Measurements from ENCODE around the gene AXIN2.

AXIN2 gene

GRCh38 chr17:65498816-65499215 is 62.6 kb downstream of the AXIN2 start:
- no peak overlapping the region for H3K27ac ChIP-seq
- H3K36me3 ChIP-seq (ENCODE audit: insufficient read depth, low read length): no peaks in the 10 kb centered on the region
- DNase-seq (ENCODE audit: low read depth, low spot score): no peak
- no peak overlapping the region for H3K4me3 ChIP-seq
- no peak overlapping the region for H3K9ac ChIP-seq (ENCODE audit: insufficient read length)
- no peak for TF ChIP-seq POLR2AphosphoS5 (IDR thresholded peaks at IDR 0.05; ENCODE audit: borderline replicate concordance, low read depth, low read length)
- TF ChIP-seq EZH2 (IDR thresholded peaks at IDR 0.05): no peak
- no peaks in the 10 kb centered on the region for H3K9me3 ChIP-seq (ENCODE audit: low read depth, low read length)

DNA sequence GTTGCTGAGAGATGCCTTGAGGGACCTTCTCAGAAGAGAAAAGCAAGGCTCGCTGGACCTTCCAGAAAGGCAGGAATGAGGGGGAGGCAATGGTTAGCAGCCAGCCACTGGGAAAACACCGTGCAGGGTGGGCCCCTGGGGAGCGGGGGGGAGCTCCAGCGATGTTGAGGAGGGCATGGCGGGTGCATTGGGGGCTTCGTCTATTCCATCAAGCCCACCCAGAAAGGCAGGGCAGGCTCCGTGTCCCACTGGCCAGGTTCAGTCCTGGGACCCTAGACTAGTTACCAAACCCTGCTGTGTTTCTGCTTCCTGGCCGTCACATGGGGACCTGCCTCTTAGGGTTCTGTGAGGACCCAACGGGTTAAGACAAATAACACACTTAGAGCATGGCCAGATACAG is 64.6 kb downstream of the AXIN2 start:
- Histone ChIP-seq H3K4me3 (no peak overlapping the region), H3K27ac (no peak overlapping the region), H3K9ac (ENCODE audit: insufficient read length) (no peak overlapping the region), H3K9me3 (ENCODE audit: low read depth, low read length) (no peaks in the 10 kb centered on the region), H3K36me3 (ENCODE audit: insufficient read depth, low read length) (no peaks in the 10 kb centered on the region)
- TF ChIP-seq FOXP2 (optimal IDR thresholded peaks at IDR 0.05; ENCODE audit: control extremely low read depth, extremely low read length, insufficient read depth) (no peak), POLR2AphosphoS5 (IDR thresholded peaks at IDR 0.05; ENCODE audit: borderline replicate concordance, low read depth, low read length) (no peak), EZH2 (IDR thresholded peaks at IDR 0.05) (no peak)
- DNase-seq (ENCODE audit: low read depth, low spot score): no peak

DNA sequence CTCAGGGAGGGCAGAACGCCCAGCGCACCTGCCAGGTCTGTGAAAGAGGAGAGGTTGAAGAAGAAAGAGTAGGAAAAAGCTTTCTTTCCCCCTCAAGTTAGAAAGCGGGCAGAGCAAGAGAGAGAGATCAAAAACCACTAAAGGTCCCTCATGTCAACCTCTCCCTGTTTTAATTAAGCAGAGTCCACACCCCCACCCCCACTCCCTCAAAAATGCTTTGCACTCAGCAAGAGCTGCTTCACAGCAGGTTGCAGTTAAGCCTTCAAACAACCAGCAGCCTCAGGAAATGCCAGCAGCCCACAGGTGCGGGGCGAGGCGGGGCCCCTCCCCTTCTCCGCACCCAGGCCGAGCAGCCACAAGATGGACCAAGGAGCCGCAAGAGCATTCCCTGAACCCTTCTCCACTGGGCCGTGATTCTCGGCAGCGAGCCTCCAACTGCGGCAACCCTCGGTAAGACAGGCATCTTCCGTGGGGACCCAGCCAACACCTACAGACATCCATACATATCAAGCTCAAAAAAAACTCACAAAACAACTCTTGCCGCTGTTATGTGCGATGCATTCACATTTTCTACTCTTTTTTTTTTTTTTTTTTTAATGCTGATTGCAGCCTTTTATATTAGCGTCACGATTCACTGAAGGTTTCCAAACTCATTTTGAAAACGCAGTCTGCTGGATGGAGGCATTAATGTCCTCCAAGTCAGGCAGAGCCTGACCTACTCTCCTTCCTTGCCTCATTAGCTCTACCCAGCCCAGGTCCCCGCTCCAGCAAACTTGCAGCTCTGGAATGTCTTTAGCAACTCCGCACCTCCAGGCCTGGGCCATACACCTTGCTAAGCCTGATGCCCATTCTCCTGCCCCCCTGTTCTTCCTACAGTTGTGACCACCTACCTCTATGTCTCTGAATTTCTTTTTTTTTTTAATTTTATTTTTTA is 66.1 kb downstream of the AXIN2 start:
- Histone ChIP-seq H3K27ac (no peak overlapping the region), H3K36me3 (ENCODE audit: insufficient read depth, low read length) (no peaks in the 10 kb centered on the region), H3K9me3 (ENCODE audit: low read depth, low read length) (no peaks in the 10 kb centered on the region), H3K4me3 (peak overlapping the region; percentile 31), H3K9ac (ENCODE audit: insufficient read length) (no peak overlapping the region)
- DNase-seq (ENCODE audit: low read depth, low spot score): no peak
- TF ChIP-seq EZH2 (IDR thresholded peaks at IDR 0.05) (no peak), FOXP2 (optimal IDR thresholded peaks at IDR 0.05; ENCODE audit: control extremely low read depth, extremely low read length, insufficient read depth) (no peak), POLR2AphosphoS5 (IDR thresholded peaks at IDR 0.05; ENCODE audit: borderline replicate concordance, low read depth, low read length) (no peak)

- H3K9ac ChIP-seq (ENCODE audit: insufficient read length): no peak overlapping the region
- no peak overlapping the region for H3K27ac ChIP-seq
- no peaks in the 10 kb centered on the region for H3K36me3 ChIP-seq (ENCODE audit: insufficient read depth, low read length)
- no peak overlapping the region for H3K4me3 ChIP-seq
- H3K9me3 ChIP-seq (ENCODE audit: low read depth, low read length): no peaks in the 10 kb centered on the region
- no peak for DNase-seq (ENCODE audit: low read depth, low spot score)
- no peak for TF ChIP-seq FOXP2 (optimal IDR thresholded peaks at IDR 0.05; ENCODE audit: control extremely low read depth, extremely low read length, insufficient read depth)
- no peak for TF ChIP-seq EZH2 (IDR thresholded peaks at IDR 0.05)
- no peak for TF ChIP-seq POLR2AphosphoS5 (IDR thresholded peaks at IDR 0.05; ENCODE audit: borderline replicate concordance, low read depth, low read length)
These were observed 71.9 kb downstream of the AXIN2 start for GRCh38 chr17:65489413-65490155.

- Histone ChIP-seq H3K4me3 (no peak overlapping the region), H3K36me3 (ENCODE audit: insufficient read depth, low read length) (no peaks in the 10 kb centered on the region), H3K27ac (no peak overlapping the region), H3K9ac (ENCODE audit: insufficient read length) (no peak overlapping the region), H3K9me3 (ENCODE audit: low read depth, low read length) (no peaks in the 10 kb centered on the region)
- no peak for DNase-seq (ENCODE audit: low read depth, low spot score)
- TF ChIP-seq EZH2 (IDR thresholded peaks at IDR 0.05): no peak
- no peak for TF ChIP-seq POLR2AphosphoS5 (IDR thresholded peaks at IDR 0.05; ENCODE audit: borderline replicate concordance, low read depth, low read length)
- TF ChIP-seq FOXP2 (optimal IDR thresholded peaks at IDR 0.05; ENCODE audit: control extremely low read depth, extremely low read length, insufficient read depth): no peak
These were observed 72.8 kb downstream of the AXIN2 start for GRCh38 chr17:65488665-65489064.

- TF ChIP-seq FOXP2 (optimal IDR thresholded peaks at IDR 0.05; ENCODE audit: control extremely low read depth, extremely low read length, insufficient read depth) (no peak), POLR2AphosphoS5 (IDR thresholded peaks at IDR 0.05; ENCODE audit: borderline replicate concordance, low read depth, low read length) (no peak), EZH2 (IDR thresholded peaks at IDR 0.05) (no peak)
- H3K36me3 ChIP-seq (ENCODE audit: insufficient read depth, low read length): no peaks in the 10 kb centered on the region
- no peak overlapping the region for H3K4me3 ChIP-seq
- H3K27ac ChIP-seq: no peak overlapping the region
- H3K9me3 ChIP-seq (ENCODE audit: low read depth, low read length): no peaks in the 10 kb centered on the region
- no peak overlapping the region for H3K9ac ChIP-seq (ENCODE audit: insufficient read length)
- no peak for DNase-seq (ENCODE audit: low read depth, low spot score)
These were observed 73.5 kb downstream of the AXIN2 start for GRCh38 chr17:65487990-65488389.

GRCh38 chr17:65487161-65487560 is 74.3 kb downstream of the AXIN2 start:
- no peak for TF ChIP-seq POLR2AphosphoS5 (IDR thresholded peaks at IDR 0.05; ENCODE audit: borderline replicate concordance, low read depth, low read length)
- TF ChIP-seq FOXP2 (optimal IDR thresholded peaks at IDR 0.05; ENCODE audit: control extremely low read depth, extremely low read length, insufficient read depth): no peak
- TF ChIP-seq EZH2 (IDR thresholded peaks at IDR 0.05): no peak
- Histone ChIP-seq H3K9ac (ENCODE audit: insufficient read length) (no peak overlapping the region), H3K36me3 (ENCODE audit: insufficient read depth, low read length) (no peaks in the 10 kb centered on the region), H3K27ac (no peak overlapping the region), H3K4me3 (no peak overlapping the region), H3K9me3 (ENCODE audit: low read depth, low read length) (no peaks in the 10 kb centered on the region)
- DNase-seq (ENCODE audit: low read depth, low spot score): no peak

Data from SK-N-MC (cell line).